Glomerular visceral epithelial cell (primary cell): ENCODE results near the gene SLAMF9.
"Not testable (repeated sequence)": the region's sequence is repeated elsewhere in the genome, so short reads cannot be mapped to it uniquely, and the experiment has no call there.

Experiments used
- DNase-seq: peaks from one replicate; pipeline ENCODE4 v3.0.0-alpha.2; 2016; ENCODE audit errors: extremely low spot score

The SLAMF9 gene

GRCh38 chr1:159921700-159922504, 32.1 kb downstream of the SLAMF9 start:
- DNase-seq: peak; percentile 85

GRCh38 chr1:159921251-159921650, 32.8 kb downstream of the SLAMF9 start:
- no peak for DNase-seq

- DNase-seq: no peak
Observed at GRCh38 chr1:159920651-159921050, 33.4 kb downstream of the SLAMF9 start.

GRCh38 chr1:159920202-159920601, 33.8 kb downstream of the SLAMF9 start:
- DNase-seq: no peak

GRCh38 chr1:159919236-159919865, 34.7 kb downstream of the SLAMF9 start:
- DNase-seq: no peak

GRCh38 chr1:159918352-159919200, 35.5 kb downstream of the SLAMF9 start:
- no peak for DNase-seq

GRCh38 chr1:159917533-159918351, 36.3 kb downstream of the SLAMF9 start:
- no peak for DNase-seq

- peak; percentile 94 for DNase-seq
Observed at GRCh38 chr1:159916242-159917051, 37.6 kb downstream of the SLAMF9 start.

GRCh38 chr1:159915571-159916241, 38.3 kb downstream of the SLAMF9 start:
- no peak for DNase-seq

- DNase-seq: no peak
Observed at GRCh38 chr1:159914252-159915018, 39.6 kb downstream of the SLAMF9 start.

- DNase-seq: no peak
Observed at GRCh38 chr1:159913451-159914192, 40.4 kb downstream of the SLAMF9 start.

GRCh38 chr1:159911326-159912070, 42.5 kb downstream of the SLAMF9 start:
- DNase-seq: no peak

- no peak for DNase-seq
Observed at GRCh38 chr1:159908031-159908940, 45.8 kb downstream of the SLAMF9 start.

GRCh38 chr1:159906960-159907359, 47.1 kb downstream of the SLAMF9 start:
- DNase-seq: no peak

- not testable (repeated sequence) for DNase-seq
Observed at GRCh38 chr1:159904036-159904435, 50.0 kb downstream of the SLAMF9 start.

- no peak for DNase-seq
Observed at GRCh38 chr1:159902541-159902940, 51.5 kb downstream of the SLAMF9 start.
